Urinary bladder (tissue), 4 donors: ENCODE data around the gene S100A1. TPM values are rescaled to one million over a fixed set of nuclear protein-coding genes. Genes with fewer than 3 reads are reported as not detected.
"Not testable (repeated sequence)": the region's sequence is repeated elsewhere in the genome, so short reads cannot be mapped to it uniquely, and the experiment has no call there.

Experiments used
- DNase-seq: peaks from one replicate; pipeline ENCODE4 v3.0.0-alpha.2; 2015; ENCODE audit errors: extremely low spot score
- H3K27ac ChIP-seq: one replicate; pipeline ENCODE4 v1.5.1; 2013; ENCODE audit warnings: low read depth, mild to moderate bottlenecking, moderate library complexity
- H3K36me3 ChIP-seq: one replicate; pipeline ENCODE4 v1.6.1; 2013; ENCODE audit warnings: mild to moderate bottlenecking, moderate library complexity; ENCODE audit not compliant: insufficient read depth
- H3K4me1 ChIP-seq: one replicate; pipeline ENCODE4 v1.6.1; 2013; ENCODE audit warnings: mild to moderate bottlenecking, moderate library complexity; ENCODE audit not compliant: insufficient read depth
- H3K4me3 ChIP-seq: one replicate; pipeline ENCODE4 v1.5.1; 2013; ENCODE audit warnings: low read depth, low read length
- WGBS: extraction: QIAGEN DNeasy Blood & Tissue Kit; methylation state at CpG from one replicate; pipeline ENCODE4 v1.1.7; 2013; 5-methylcytosine and 5-hydroxymethylcytosine counted together
- polyA plus RNA-seq: library from polyadenylated mRNA; stranded (reverse); fragments of 200-250 nt; gene quantifications from one replicate; pipeline ENCODE4 v1.2.3, GENCODE V29; 2013
- total RNA-seq: library from RNA; depleted of rRNA; stranded (reverse); fragments of >200 nt; gene quantifications from one replicate; pipeline ENCODE4 v1.2.3, GENCODE V29; 2014
- donor health status: healthy with polysubstance abuse.
- donor health status: healthy.

Gene S100A1
- total and polyA plus RNA-seq, 2 donors: 3.0 TPM; not detected in 1

DNA sequence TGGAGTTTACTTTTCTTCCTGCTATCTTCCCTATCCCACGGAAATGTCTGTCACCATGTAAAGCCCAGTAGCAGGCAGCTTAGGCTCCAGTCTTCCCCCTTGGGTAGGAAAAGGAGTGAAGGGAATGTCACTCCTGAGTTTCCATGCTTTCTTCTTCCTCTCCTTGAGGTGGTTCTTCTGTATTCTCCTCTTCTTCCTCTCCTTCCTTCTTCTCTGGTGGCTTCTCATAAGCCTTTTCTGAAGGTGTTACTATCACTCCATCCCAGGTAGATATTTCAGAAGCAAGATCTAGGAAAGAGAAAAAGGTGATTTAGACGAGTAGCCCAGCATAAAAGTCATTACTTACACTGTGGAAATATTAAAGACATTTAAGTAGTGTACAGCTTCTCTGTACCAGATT is 34.0 kb downstream of the S100A1 start:
- Histone ChIP-seq H3K36me3 (peaks cover 18% of the 10 kb centered on the region), H3K4me3 (no peak overlapping the region), H3K27ac (no peak overlapping the region), H3K4me1 (no peaks in the 10 kb centered on the region)
- 58% methylated on average over 2 of the region's 2 CpGs for WGBS
- DNase-seq: no peak

DNA sequence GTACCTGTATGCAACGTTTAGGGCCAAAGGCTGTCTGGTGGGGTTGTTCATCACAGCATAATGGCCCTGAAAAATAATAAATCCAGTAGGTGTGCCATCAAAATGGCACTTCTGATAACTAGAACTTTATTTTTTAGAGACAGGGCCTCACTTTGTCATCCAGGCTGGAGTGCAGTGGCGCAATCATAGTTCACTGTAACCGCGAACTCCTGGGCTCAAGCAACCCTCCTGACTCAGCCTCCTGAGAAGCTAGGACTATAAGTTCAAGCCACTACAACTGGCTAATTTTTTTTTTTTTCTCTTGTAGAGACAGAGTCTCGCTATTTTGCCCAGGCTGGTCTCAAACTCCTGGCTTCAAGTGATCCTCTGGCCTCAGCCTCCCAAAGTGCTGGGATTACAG is 35.0 kb downstream of the S100A1 start:
- H3K4me3 ChIP-seq: no peak overlapping the region
- H3K36me3 ChIP-seq: peaks cover 18% of the 10 kb centered on the region
- no peak for DNase-seq
- no peak overlapping the region for H3K27ac ChIP-seq
- no peaks in the 10 kb centered on the region for H3K4me1 ChIP-seq
- WGBS: 81% methylated on average over 5 of the region's 5 CpGs

DNA sequence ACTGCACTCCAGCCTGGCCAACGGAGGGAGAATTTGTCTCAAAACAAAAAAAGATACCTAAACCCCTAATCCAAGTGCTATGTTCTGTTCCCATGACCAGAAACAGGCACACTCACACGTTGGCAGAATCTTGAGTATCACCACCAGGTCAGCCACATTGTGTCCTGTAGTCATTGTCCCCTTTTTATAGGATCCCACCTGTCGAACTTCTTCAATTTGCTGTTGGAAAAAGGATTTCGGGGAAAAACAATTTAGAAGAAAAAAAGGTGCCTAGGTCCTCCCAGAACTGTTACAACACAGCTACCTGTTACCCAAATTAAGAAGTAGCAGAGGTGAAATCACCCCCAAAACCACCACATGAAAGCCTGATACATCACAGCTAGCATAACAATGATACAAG is 39.2 kb downstream of the S100A1 start:
- no peak for DNase-seq
- no peak overlapping the region for H3K27ac ChIP-seq
- H3K4me3 ChIP-seq: no peak overlapping the region
- WGBS: 88% methylated on average over 4 of the region's 4 CpGs
- no peaks in the 10 kb centered on the region for H3K4me1 ChIP-seq
- peaks cover 17% of the 10 kb centered on the region for H3K36me3 ChIP-seq

- not testable (repeated sequence) for H3K27ac ChIP-seq, H3K4me1 ChIP-seq, DNase-seq, H3K4me3 ChIP-seq
- WGBS: 96% methylated on average over 8 of the region's 8 CpGs
- H3K36me3 ChIP-seq: peaks cover 17% of the 10 kb centered on the region
These were observed 40.4 kb downstream of the S100A1 start for GRCh38 chr1:153668672-153669071.

- no peak overlapping the region for H3K27ac ChIP-seq
- 83% methylated on average over 6 of the region's 6 CpGs for WGBS
- H3K4me1 ChIP-seq: no peaks in the 10 kb centered on the region
- DNase-seq: no peak
- H3K4me3 ChIP-seq: no peak overlapping the region
- peaks cover 13% of the 10 kb centered on the region for H3K36me3 ChIP-seq
These were observed 41.4 kb downstream of the S100A1 start for GRCh38 chr1:153669606-153670005.

DNA sequence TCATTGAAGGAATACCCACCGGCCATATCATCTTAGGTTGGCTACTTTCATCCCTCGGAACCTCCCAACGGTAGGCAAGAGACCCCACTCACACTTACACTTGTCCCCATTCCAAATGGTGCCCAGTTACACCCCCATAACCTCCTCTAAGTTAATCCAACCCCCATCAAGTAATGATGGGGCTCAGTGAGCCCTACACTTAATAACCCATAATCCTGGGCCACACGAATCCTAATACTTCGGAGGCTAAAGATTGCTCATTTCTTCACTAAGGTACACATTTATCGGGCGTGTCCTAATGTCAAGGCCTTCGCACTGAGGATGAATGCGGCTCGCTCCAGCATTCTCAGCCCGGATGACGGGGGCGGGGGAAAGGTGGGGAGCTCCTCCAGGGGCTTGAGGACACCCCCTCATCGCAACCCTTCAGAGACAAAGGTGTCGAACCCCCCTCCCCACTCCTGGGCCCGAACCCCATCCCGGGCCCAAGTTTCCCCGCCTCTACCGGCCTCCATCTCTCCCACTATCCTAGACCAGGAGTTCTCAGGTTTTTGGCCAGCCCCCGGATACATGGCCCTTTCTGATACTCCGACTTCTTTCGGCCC is 42.1 kb downstream of the S100A1 start:
- Histone ChIP-seq H3K36me3 (peaks cover 8% of the 10 kb centered on the region), H3K27ac (peak overlapping the region; percentile 68), H3K4me3 (peak overlapping the region; percentile 74), H3K4me1 (no peaks in the 10 kb centered on the region)
- 1% methylated on average over 22 of the region's 22 CpGs for WGBS
- no peak for DNase-seq

- peak within 1 kb of the TSS; percentile 82 for H3K27ac ChIP-seq
- H3K4me1 ChIP-seq: no peaks in the 10 kb centered on the region
- H3K4me3 ChIP-seq: peak within 1 kb of the TSS; percentile 74
- DNase-seq: peak; percentile 99
- under 1% methylated on average over 35 of the region's 35 CpGs for WGBS
- peaks cover 7% of the 10 kb centered on the region for H3K36me3 ChIP-seq
These were observed 42.8 kb downstream of the S100A1 start, which contains the start of gene ILF2 for GRCh38 chr1:153670859-153671627. Gene ILF2 (minus strand): TSS chr1:153670993. CDS start chr1:153670922, 71 bp downstream.

GRCh38 chr1:153671628-153672353 is 43.6 kb downstream of the S100A1 start:
- H3K36me3 ChIP-seq: not testable (repeated sequence)
- 7% methylated on average over 28 of the region's 28 CpGs for WGBS

GRCh38 chr1:153673511-153673910 is 45.3 kb downstream of the S100A1 start:
- H3K4me1 ChIP-seq: no peaks in the 10 kb centered on the region
- no peak for DNase-seq
- H3K4me3 ChIP-seq: no peak overlapping the region
- H3K36me3 ChIP-seq: no peaks in the 10 kb centered on the region
- no peak overlapping the region for H3K27ac ChIP-seq
- 95% methylated on average over 2 of the region's 2 CpGs for WGBS

More at GRCh38 chr1:153671628-153672353, 43.6 kb downstream of the S100A1 start:
- Histone ChIP-seq H3K4me3 (peak overlapping the region; percentile 34), H3K27ac (peak overlapping the region; percentile 82)
- H3K4me1 ChIP-seq, DNase-seq: not testable (repeated sequence)

DNA sequence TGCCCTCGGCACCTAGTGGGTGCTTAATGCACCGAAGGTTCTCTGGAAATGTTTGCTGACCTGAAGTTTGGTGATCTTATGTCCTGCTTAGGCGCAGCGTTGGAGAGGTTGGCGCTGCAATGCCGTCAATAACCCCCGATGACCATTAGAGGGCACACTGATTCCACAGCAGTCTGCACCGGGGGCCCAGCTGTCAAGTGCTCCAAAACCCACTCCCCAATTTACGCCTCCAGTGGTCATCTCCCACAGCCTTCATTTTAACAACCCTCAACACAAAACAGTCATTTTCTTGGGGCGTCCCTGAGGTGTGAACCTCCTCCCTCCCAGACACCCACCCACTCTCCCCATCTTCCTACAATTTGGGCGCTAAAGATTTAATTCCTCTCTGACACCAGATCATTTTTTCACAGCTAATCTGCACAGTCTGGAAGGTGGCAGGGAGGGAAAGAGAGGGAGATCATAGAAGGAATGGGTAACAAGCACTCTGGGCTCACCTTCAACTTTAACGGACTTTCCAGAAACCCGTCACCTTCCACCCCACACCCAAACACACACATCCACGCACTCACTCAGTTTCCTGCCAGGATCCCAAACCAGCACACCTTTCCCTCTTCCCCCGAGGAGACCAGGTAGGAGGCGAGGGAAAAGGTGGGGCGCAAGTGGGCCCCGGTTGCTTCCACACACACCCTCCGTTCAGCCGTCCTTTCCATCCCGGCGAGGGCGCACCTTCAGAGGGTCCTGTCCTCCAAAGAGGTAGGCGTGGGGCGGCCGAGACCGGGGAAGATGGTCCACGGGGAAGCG is 49.7 kb downstream of the S100A1 start:
- DNase-seq: no peak
- WGBS: 3% methylated on average over 29 of the region's 29 CpGs

DNA sequence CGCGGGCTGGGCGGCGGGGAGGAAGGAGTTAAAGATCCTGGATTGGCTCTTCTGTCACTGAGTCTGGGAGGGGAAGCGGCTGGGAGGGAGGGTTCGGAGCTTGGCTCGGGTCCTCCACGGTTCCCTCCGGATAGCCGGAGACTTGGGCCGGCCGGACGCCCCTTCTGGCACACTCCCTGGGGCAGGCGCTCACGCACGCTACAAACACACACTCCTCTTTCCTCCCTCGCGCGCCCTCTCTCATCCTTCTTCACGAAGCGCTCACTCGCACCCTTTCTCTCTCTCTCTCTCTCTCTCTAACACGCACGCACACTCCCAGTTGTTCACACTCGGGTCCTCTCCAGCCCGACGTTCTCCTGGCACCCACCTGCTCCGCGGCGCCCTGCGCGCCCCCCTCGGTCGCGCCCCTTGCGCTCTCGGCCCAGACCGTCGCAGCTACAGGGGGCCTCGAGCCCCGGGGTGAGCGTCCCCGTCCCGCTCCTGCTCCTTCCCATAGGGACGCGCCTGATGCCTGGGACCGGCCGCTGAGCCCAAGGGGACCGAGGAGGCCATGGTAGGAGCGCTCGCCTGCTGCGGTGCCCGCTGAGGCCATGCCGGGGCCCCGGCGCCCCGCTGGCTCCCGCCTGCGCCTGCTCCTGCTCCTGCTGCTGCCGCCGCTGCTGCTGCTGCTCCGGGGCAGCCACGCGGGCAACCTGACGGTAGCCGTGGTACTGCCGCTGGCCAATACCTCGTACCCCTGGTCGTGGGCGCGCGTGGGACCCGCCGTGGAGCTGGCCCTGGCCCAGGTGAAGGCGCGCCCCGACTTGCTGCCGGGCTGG is 50.5 kb downstream of the S100A1 start, which contains the start of gene NPR1:
Gene NPR1 (plus strand): TSS at position 170 of the 818 bp plus-strand sequence. CDS start 421 bp downstream, at position 591.
- Histone ChIP-seq H3K36me3 (no peaks in the 10 kb centered on the region), H3K4me3 (peak within 1 kb of the TSS; percentile 58), H3K4me1 (no peaks in the 10 kb centered on the region), H3K27ac (peak within 1 kb of the TSS; percentile 41)
- DNase-seq: no peak
- WGBS: under 1% methylated on average over 78 of the region's 78 CpGs

More for the DNA sequence above, 49.7 kb downstream of the S100A1 start:
- H3K27ac ChIP-seq: peak overlapping the region; percentile 41
- H3K36me3 ChIP-seq: no peaks in the 10 kb centered on the region
- H3K4me1 ChIP-seq: no peaks in the 10 kb centered on the region
- peak overlapping the region; percentile 58 for H3K4me3 ChIP-seq

DNA sequence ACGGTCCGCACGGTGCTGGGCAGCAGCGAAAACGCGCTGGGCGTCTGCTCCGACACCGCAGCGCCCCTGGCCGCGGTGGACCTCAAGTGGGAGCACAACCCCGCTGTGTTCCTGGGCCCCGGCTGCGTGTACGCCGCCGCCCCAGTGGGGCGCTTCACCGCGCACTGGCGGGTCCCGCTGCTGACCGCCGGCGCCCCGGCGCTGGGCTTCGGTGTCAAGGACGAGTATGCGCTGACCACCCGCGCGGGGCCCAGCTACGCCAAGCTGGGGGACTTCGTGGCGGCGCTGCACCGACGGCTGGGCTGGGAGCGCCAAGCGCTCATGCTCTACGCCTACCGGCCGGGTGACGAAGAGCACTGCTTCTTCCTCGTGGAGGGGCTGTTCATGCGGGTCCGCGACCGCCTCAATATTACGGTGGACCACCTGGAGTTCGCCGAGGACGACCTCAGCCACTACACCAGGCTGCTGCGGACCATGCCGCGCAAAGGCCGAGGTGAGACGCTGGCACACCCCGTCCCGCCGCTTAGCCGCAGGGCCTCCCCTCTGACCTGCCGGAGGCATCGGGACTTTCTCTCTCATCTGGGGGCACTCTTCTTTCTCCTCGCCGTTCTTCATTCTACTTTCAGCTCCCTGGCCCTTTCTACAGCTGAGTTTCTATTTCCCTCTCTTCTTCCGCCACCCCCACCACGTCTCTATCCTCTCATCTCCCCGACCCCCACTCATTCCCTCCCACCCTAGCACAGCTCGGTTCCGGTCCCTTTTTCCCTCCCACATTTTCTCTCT is 51.3 kb downstream of the S100A1 start:
- no peaks in the 10 kb centered on the region for H3K4me1 ChIP-seq
- H3K27ac ChIP-seq: no peak overlapping the region
- 4% methylated on average over 73 of the region's 73 CpGs for WGBS
- no peaks in the 10 kb centered on the region for H3K36me3 ChIP-seq
- no peak for DNase-seq
- peak overlapping the region; percentile 58 for H3K4me3 ChIP-seq
